IPS-15b (cell line): ENCODE results near the gene MEN1.

Experiments used
- H3K27me3 ChIP-seq: one replicate; pipeline ENCODE4 v1.6.1; 2013; ENCODE audit warnings: low read length; ENCODE audit not compliant: control insufficient read depth, insufficient read depth
- H3K36me3 ChIP-seq: one replicate; pipeline ENCODE4 v1.6.1; 2013; ENCODE audit warnings: low read length; ENCODE audit not compliant: control insufficient read depth, insufficient read depth
- H3K4me1 ChIP-seq: one replicate; pipeline ENCODE4 v1.6.1; 2013; ENCODE audit warnings: mild to moderate bottlenecking, low read length; ENCODE audit not compliant: control insufficient read depth, insufficient read depth
- H3K4me3 ChIP-seq: one replicate; pipeline ENCODE4 v1.5.1; 2013; ENCODE audit warnings: low read depth, low read length
- H3K9ac ChIP-seq: one replicate; pipeline ENCODE4 v1.6.1; 2013; ENCODE audit warnings: low read depth, mild to moderate bottlenecking, low read length
- H3K9me3 ChIP-seq: one replicate; pipeline ENCODE4 v1.6.1; 2013; ENCODE audit warnings: mild to moderate bottlenecking, low read length; ENCODE audit not compliant: control insufficient read depth, insufficient read depth

The MEN1 gene

GRCh38 chr11:64758330-64759079 is 51.8 kb downstream of the MEN1 start:
- Histone ChIP-seq H3K4me1 (peaks cover 21% of the 10 kb centered on the region), H3K9me3 (no peaks in the 10 kb centered on the region), H3K36me3 (peaks cover 3% of the 10 kb centered on the region), H3K4me3 (no peak overlapping the region), H3K9ac (no peak overlapping the region), H3K27me3 (no peaks in the 10 kb centered on the region)

GRCh38 chr11:64757549-64758329 is 52.6 kb downstream of the MEN1 start:
- Histone ChIP-seq H3K9ac (no peak overlapping the region), H3K4me1 (peaks cover 13% of the 10 kb centered on the region), H3K36me3 (peaks cover 3% of the 10 kb centered on the region), H3K9me3 (no peaks in the 10 kb centered on the region), H3K4me3 (no peak overlapping the region), H3K27me3 (no peaks in the 10 kb centered on the region)

- Histone ChIP-seq H3K9ac (no peak overlapping the region), H3K4me3 (no peak overlapping the region), H3K36me3 (no peaks in the 10 kb centered on the region), H3K27me3 (no peaks in the 10 kb centered on the region), H3K4me1 (peaks cover 8% of the 10 kb centered on the region), H3K9me3 (no peaks in the 10 kb centered on the region)
These were observed 54.5 kb downstream of the MEN1 start for GRCh38 chr11:64755681-64756361.

- Histone ChIP-seq H3K9me3 (no peaks in the 10 kb centered on the region), H3K4me3 (no peak overlapping the region), H3K9ac (no peak overlapping the region), H3K36me3 (no peaks in the 10 kb centered on the region), H3K27me3 (no peaks in the 10 kb centered on the region), H3K4me1 (peaks cover 3% of the 10 kb centered on the region)
These were observed 55.3 kb downstream of the MEN1 start for GRCh38 chr11:64754919-64755662.

DNA sequence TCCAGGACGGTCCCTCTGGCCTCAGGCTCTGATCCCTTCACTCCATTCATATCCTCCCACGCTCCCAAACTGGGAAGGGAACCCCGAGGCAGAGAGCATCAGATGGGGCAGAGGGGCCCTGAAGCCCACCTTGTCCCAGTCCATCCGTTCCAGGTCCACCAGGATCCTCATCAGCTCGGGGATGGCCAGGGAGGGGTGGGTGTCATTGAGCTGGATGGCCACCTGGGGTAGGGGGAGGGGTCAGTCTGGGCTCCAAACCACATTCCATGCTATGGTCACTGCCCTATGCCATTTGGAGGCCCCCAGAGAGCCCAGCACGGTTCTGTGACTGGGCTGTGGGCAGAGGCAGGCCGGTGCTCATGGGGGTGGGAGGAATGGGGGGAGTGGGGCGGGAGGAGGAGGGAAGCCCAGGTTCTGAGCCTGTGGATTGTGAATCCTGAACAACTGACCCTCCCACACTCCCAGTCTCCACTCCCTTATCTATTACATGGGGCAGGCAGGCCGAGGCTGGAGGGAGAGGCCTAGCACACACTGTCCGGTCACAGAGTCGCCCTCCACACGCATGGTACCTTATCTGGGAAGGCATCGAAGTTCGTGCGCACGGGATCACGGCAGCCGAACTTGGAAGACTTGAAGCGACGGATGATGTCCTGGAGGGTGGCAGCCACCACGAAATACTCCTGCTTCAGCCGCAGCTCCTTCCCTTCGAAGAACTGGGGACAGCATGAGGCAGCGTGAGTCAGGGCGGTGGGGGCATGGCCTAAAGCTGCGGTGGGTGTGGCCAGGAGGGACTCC is 56.0 kb downstream of the MEN1 start:
- no peaks in the 10 kb centered on the region for H3K9me3 ChIP-seq
- H3K4me1 ChIP-seq, result peaks cover 2% of the 10 kb centered on the region

More for the DNA sequence above, 56.0 kb downstream of the MEN1 start:
- Histone ChIP-seq H3K27me3 (no peaks in the 10 kb centered on the region), H3K4me3 (no peak overlapping the region), H3K9ac (no peak overlapping the region), H3K36me3 (no peaks in the 10 kb centered on the region)
